HepG2 (cell line): ENCODE measurements around the gene ARL6IP4. TPM values are rescaled to one million over a fixed set of nuclear protein-coding genes. Genes with fewer than 3 reads are reported as not detected.

Experiments
- ATF7-NPFF ChIP-seq: sonication (generic); formaldehyde crosslinking; IDR thresholded peaks from 2 replicates; pipeline ENCODE4 v1.8.1; 2023; ENCODE audit warnings: mild to moderate bottlenecking, low read depth, missing genetic modification reagents, moderate library complexity
- EED ChIP-seq: sonication (generic); formaldehyde crosslinking; IDR thresholded peaks from 2 replicates; pipeline ENCODE4 v1.5.0; 2020; ENCODE audit warnings: mild to moderate bottlenecking, missing genetic modification reagents
- FLYWCH1 ChIP-seq: sonication (generic); formaldehyde crosslinking; IDR thresholded peaks from 2 replicates; pipeline ENCODE4 v1.8.1; 2023; ENCODE audit warnings: mild to moderate bottlenecking, missing genetic modification reagents
- GLI4 ChIP-seq: sonication (generic); formaldehyde crosslinking; IDR thresholded peaks from 2 replicates; pipeline ENCODE4 v1.5.1; 2020; ENCODE audit warnings: missing genetic modification reagents, mild to moderate bottlenecking, moderate library complexity, borderline replicate concordance
- HES4 ChIP-seq: sonication (generic); formaldehyde crosslinking; IDR thresholded peaks from 2 replicates; pipeline ENCODE4 v1.9.0; 2021; ENCODE audit warnings: mild to moderate bottlenecking, missing genetic modification reagents, borderline replicate concordance
- KDM5A ChIP-seq: fragments of 200-600 bp; sonication (generic); IDR thresholded peaks from 2 replicates; pipeline ENCODE4 v1.7.0; 2018; ENCODE audit warnings: antibody characterized with exemption, mild to moderate bottlenecking, low read length, borderline replicate concordance
- KDM5B ChIP-seq: sonication (generic); formaldehyde crosslinking; IDR thresholded peaks from 2 replicates; pipeline ENCODE4 v1.4.0; 2020; ENCODE audit warnings: missing genetic modification reagents, mild to moderate bottlenecking, borderline replicate concordance
- MED13 ChIP-seq: sonication (generic); formaldehyde crosslinking; IDR thresholded peaks from 2 replicates; pipeline ENCODE4 v1.5.0; 2020; ENCODE audit warnings: missing genetic modification reagents
- MED8 ChIP-seq: sonication (generic); formaldehyde crosslinking; IDR thresholded peaks from 2 replicates; pipeline ENCODE4 v1.8.1; 2023; ENCODE audit warnings: mild to moderate bottlenecking, missing genetic modification reagents; ENCODE audit not compliant: insufficient replicate concordance
- SETDB1 ChIP-seq: sonication (generic); formaldehyde crosslinking; IDR thresholded peaks from 2 replicates; pipeline ENCODE4 v1.5.1; 2020; ENCODE audit warnings: missing genetic modification reagents, mild to moderate bottlenecking, borderline replicate concordance
- ZNF317 ChIP-seq: sonication (generic); formaldehyde crosslinking; IDR thresholded peaks from 2 replicates; pipeline ENCODE4 v1.5.0; 2020; ENCODE audit warnings: mild to moderate bottlenecking, missing genetic modification reagents
- polyA plus RNA-seq, 8 experiments: library from polyadenylated mRNA; depleted of rRNA in 3 of 8; stranded (reverse) in 7 of 8; unstranded in 1 of 8; fragments of >200 nt; fragmentation: Illumina TruSeq in 4 of 8; extraction: Trizol in 4 of 8; gene quantifications; 2 replicates each; pipeline versions ENCODE4 v1.2.1 to v1.2.3, GENCODE V29; 2011 to 2016; ENCODE audit warnings: low read depth in 4 of 8, missing spikeins in 1 of 8, mixed read lengths in 1 of 8; ENCODE audit not compliant: insufficient read depth in 1 of 8
- total RNA-seq, 5 experiments: library from RNA; depleted of rRNA; stranded (reverse); fragments of >200 nt; fragmentation: Illumina TruSeq; extraction: Trizol; gene quantifications; 2 replicates each; pipeline ENCODE4 v1.2.3, GENCODE V29; 2016; ENCODE audit warnings: low read depth in 1 of 5
- TF ChIP-seq, protein P1 (sequence below): sonication (generic); formaldehyde crosslinking; IDR thresholded peaks from 2 replicates; pipeline ENCODE4 v1.9.0; 2022; ENCODE audit warnings: low read depth, missing genetic modification reagents
- TF ChIP-seq, protein P2 (sequence below): sonication (generic); formaldehyde crosslinking; IDR thresholded peaks from 2 replicates; pipeline ENCODE4 v1.4.0; 2020; ENCODE audit warnings: missing genetic modification reagents
- TF ChIP-seq, protein P3 (sequence below): sonication (generic); formaldehyde crosslinking; IDR thresholded peaks from 2 replicates; pipeline ENCODE4 v1.5.1; 2020; ENCODE audit warnings: mild to moderate bottlenecking, missing genetic modification reagents, moderate library complexity

The ARL6IP4 gene
- total and polyA plus RNA-seq, 2 of the 13 experiments (the other 11 are each of a cell fraction or from before 2014, with no cell fraction given), result 155 to 220 TPM

DNA sequence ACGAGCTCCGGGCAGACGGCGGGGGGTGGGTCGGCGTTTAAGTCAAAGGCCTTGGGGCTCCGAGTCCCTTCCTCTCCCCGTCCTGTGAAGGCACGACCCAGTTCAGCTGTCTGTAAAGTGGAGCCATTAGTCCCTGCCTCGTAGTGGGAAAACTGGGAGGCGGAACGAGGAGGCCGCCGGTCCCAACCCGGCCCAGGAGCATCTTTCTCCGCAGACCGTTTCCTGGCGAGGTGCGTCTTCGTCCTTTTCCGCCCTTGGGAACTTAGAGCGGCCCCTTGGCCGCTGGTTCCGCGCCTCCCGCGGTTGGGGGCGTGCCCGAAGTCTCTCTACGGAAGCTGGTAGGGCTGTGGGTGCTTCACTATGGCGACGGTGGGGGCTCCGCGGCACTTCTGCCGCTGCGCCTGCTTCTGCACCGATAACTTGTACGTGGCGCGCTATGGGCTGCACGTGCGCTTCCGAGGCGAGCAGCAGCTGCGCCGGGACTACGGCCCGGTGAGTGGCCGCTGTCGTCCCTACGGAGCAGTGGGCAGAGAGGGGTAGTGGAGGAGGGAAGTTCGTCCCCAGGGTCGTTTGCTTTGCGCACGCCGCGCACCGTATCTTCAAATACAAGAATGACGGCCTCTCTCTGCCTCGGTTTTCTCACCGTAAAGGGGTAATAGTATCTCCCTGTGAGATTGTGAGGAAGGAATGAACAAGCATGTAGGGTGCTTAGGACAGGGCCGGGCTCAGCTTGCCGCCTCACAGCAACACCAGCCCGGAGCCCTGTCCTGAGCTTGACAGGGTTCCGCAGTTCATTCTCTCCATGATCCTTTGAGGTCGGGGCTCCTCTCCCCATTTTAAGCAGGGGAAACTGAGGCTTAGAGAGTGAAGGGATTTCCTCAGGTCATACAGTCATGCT lies 5.3 kb upstream of the ARL6IP4 start, which contains the start of gene OGFOD2 (continued):
- 0 out of 2 replicates have a peak, but pooled peaks have one; percentile 73 for TF ChIP-seq EED (CRISPR knock-in tag)
- TF ChIP-seq KDM5B, result peak; percentile 55; the same call in 1 of the 2 replicates
- TF ChIP-seq, protein P1, sequence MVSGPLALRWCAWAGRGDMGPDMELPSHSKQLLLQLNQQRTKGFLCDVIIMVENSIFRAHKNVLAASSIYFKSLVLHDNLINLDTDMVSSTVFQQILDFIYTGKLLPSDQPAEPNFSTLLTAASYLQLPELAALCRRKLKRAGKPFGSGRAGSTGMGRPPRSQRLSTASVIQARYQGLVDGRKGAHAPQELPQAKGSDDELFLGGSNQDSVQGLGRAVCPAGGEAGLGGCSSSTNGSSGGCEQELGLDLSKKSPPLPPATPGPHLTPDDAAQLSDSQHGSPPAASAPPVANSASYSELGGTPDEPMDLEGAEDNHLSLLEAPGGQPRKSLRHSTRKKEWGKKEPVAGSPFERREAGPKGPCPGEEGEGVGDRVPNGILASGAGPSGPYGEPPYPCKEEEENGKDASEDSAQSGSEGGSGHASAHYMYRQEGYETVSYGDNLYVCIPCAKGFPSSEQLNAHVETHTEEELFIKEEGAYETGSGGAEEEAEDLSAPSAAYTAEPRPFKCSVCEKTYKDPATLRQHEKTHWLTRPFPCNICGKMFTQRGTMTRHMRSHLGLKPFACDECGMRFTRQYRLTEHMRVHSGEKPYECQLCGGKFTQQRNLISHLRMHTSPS (CRISPR knock-in tag), result no peak
- no peak for TF ChIP-seq FLYWCH1
- TF ChIP-seq, protein P2, sequence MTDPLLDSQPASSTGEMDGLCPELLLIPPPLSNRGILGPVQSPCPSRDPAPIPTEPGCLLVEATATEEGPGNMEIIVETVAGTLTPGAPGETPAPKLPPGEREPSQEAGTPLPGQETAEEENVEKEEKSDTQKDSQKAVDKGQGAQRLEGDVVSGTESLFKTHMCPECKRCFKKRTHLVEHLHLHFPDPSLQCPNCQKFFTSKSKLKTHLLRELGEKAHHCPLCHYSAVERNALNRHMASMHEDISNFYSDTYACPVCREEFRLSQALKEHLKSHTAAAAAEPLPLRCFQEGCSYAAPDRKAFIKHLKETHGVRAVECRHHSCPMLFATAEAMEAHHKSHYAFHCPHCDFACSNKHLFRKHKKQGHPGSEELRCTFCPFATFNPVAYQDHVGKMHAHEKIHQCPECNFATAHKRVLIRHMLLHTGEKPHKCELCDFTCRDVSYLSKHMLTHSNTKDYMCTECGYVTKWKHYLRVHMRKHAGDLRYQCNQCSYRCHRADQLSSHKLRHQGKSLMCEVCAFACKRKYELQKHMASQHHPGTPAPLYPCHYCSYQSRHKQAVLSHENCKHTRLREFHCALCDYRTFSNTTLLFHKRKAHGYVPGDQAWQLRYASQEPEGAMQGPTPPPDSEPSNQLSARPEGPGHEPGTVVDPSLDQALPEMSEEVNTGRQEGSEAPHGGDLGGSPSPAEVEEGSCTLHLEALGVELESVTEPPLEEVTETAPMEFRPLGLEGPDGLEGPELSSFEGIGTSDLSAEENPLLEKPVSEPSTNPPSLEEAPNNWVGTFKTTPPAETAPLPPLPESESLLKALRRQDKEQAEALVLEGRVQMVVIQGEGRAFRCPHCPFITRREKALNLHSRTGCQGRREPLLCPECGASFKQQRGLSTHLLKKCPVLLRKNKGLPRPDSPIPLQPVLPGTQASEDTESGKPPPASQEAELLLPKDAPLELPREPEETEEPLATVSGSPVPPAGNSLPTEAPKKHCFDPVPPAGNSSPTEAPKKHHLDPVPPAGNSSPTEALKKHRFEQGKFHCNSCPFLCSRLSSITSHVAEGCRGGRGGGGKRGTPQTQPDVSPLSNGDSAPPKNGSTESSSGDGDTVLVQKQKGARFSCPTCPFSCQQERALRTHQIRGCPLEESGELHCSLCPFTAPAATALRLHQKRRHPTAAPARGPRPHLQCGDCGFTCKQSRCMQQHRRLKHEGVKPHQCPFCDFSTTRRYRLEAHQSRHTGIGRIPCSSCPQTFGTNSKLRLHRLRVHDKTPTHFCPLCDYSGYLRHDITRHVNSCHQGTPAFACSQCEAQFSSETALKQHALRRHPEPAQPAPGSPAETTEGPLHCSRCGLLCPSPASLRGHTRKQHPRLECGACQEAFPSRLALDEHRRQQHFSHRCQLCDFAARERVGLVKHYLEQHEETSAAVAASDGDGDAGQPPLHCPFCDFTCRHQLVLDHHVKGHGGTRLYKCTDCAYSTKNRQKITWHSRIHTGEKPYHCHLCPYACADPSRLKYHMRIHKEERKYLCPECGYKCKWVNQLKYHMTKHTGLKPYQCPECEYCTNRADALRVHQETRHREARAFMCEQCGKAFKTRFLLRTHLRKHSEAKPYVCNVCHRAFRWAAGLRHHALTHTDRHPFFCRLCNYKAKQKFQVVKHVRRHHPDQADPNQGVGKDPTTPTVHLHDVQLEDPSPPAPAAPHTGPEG, result peak; percentile 16; the same call in 1 of the 2 replicates
- peak; percentile 94 for TF ChIP-seq KDM5A
- no peak for TF ChIP-seq SETDB1 (CRISPR knock-in tag)
- peak; percentile 2 for TF ChIP-seq MED8 (CRISPR knock-in tag)
- peak; percentile 35; the same call in 1 of the 2 replicates for TF ChIP-seq GLI4
- TF ChIP-seq, protein P3, sequence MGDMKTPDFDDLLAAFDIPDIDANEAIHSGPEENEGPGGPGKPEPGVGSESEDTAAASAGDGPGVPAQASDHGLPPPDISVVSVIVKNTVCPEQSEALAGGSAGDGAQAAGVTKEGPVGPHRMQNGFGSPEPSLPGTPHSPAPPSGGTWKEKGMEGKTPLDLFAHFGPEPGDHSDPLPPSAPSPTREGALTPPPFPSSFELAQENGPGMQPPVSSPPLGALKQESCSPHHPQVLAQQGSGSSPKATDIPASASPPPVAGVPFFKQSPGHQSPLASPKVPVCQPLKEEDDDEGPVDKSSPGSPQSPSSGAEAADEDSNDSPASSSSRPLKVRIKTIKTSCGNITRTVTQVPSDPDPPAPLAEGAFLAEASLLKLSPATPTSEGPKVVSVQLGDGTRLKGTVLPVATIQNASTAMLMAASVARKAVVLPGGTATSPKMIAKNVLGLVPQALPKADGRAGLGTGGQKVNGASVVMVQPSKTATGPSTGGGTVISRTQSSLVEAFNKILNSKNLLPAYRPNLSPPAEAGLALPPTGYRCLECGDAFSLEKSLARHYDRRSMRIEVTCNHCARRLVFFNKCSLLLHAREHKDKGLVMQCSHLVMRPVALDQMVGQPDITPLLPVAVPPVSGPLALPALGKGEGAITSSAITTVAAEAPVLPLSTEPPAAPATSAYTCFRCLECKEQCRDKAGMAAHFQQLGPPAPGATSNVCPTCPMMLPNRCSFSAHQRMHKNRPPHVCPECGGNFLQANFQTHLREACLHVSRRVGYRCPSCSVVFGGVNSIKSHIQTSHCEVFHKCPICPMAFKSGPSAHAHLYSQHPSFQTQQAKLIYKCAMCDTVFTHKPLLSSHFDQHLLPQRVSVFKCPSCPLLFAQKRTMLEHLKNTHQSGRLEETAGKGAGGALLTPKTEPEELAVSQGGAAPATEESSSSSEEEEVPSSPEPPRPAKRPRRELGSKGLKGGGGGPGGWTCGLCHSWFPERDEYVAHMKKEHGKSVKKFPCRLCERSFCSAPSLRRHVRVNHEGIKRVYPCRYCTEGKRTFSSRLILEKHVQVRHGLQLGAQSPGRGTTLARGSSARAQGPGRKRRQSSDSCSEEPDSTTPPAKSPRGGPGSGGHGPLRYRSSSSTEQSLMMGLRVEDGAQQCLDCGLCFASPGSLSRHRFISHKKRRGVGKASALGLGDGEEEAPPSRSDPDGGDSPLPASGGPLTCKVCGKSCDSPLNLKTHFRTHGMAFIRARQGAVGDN (CRISPR knock-in tag), result peak; percentile 80
- no peak for TF ChIP-seq ZNF317 (CRISPR knock-in tag)
- TF ChIP-seq MED13 (CRISPR knock-in tag), result no peak
- no peak for TF ChIP-seq HES4 (CRISPR knock-in tag)
- TF ChIP-seq ATF7-NPFF (CRISPR knock-in tag), result peak; percentile 45; the same call in 1 of the 2 replicates
